Measurements from ENCODE around the gene TGFBR3.

TGFBR3 gene

DNA sequence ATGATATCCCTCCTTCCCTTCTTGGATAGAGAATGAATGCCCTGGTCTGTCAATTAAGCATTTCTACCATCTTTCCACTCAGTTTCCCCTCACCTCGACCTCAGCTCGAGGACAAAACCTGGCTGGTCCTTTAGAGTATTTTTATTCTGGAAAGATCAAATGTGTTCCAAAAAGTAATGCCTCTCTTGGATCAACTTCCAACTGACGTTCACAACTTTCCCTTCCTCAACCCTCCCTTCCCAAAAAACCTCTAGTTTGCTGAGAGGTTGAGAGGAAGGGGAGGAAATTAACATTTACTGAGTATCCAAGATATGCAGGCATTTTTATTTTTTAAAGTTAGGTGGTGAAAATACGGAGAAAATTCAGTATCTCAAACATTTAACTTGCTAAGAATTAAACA lies 182.9 kb downstream of the TGFBR3 start:
- Histone ChIP-seq H3K4me3 (ENCODE audit: low read length in 2 of 2) (no peak overlapping the region), H3K79me1 (ENCODE audit: low read depth, low read length) (no peaks in the 10 kb centered on the region), H2BK120ac (ENCODE audit: low read depth, low read length) (no peak overlapping the region), H4K8ac (ENCODE audit: low read depth, low read length) (no peak overlapping the region), H3K23ac (ENCODE audit: low read depth, low read length, poor library complexity) (no peak overlapping the region), H3K27ac (replicated peaks; ENCODE audit: low read length) (no peak overlapping the region), H3K9ac (ENCODE audit: low read depth, low read length, poor library complexity) (no peak overlapping the region), H3K9me3 (replicated peaks in 1 of 2; ENCODE audit: control insufficient read depth in 2 of 2, insufficient read depth in 1 of 2, low read depth in 1 of 2, low read length in 2 of 2) (no peaks in the 10 kb centered on the region), H2BK5ac (ENCODE audit: low read length) (no peak overlapping the region), H3K18ac (ENCODE audit: low read length) (no peak overlapping the region), H3K4ac (ENCODE audit: low read length) (no peak overlapping the region), H2AK5ac (ENCODE audit: low read depth, low read length) (no peak overlapping the region), H3K4me2 (ENCODE audit: insufficient read depth, low read length, poor library complexity, severe bottlenecking) (no peak overlapping the region), H3K4me1 (ENCODE audit: control insufficient read depth in 2 of 2, insufficient read depth in 1 of 2, low read depth in 1 of 2, low read length in 2 of 2) (peaks cover 7% of the 10 kb centered on the region in 2 donors), H3K27me3 (ENCODE audit: control insufficient read depth in 3 of 3, insufficient read depth in 3 of 3, low read depth in 1 of 3, low read length in 3 of 3) (no peaks in the 10 kb centered on the region), H2BK15ac (ENCODE audit: low read length) (no peak overlapping the region), H2AFZ (ENCODE audit: low read length) (no peak overlapping the region), H3K36me3 (replicated peaks in 1 of 2; ENCODE audit: control insufficient read depth in 2 of 2, insufficient read depth in 2 of 2, low read length in 2 of 2) (peaks cover 0 to 1% of the 10 kb centered on the region in 2 donors), H4K91ac (ENCODE audit: low read depth, low read length, poor library complexity) (no peak overlapping the region), H3K14ac (ENCODE audit: low read length) (no peak overlapping the region), H2BK12ac (ENCODE audit: low read length) (no peak overlapping the region)
- no CpG with 5 or more reads among the region's 4 CpGs for WGBS, 2 donors (ENCODE audit: extremely low coverage in 2 of 2, insufficient read length in 2 of 2, insufficient replicate concordance in 1 of 2)
- no peak for DNase-seq (ENCODE audit: low spot score)

DNA sequence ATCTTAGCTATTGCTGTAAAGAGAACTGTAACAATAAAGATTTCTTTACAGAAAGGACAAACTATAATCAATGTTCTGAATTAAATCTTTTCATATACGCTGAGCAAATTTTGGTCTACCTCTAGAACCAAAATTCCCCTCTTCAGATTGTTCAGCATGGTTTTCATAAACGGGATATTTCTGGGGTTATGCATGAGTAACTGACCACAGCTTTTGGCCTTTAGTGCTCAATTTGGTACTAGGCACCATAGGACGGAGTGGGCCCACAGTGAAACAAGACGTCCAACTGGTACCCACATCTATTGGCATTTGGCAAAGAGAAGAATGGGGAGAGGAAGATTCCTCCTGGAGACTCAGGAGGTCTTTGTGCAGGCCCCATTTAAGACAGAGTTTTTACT lies 184.5 kb downstream of the TGFBR3 start:
- Histone ChIP-seq H3K27me3 (ENCODE audit: control insufficient read depth in 3 of 3, insufficient read depth in 3 of 3, low read depth in 1 of 3, low read length in 3 of 3) (no peaks in the 10 kb centered on the region), H2AFZ (ENCODE audit: low read length) (no peak overlapping the region), H3K14ac (ENCODE audit: low read length) (no peak overlapping the region), H3K4me1 (ENCODE audit: control insufficient read depth in 2 of 2, insufficient read depth in 1 of 2, low read depth in 1 of 2, low read length in 2 of 2) (peaks cover 7 to 14% of the 10 kb centered on the region in 2 donors), H3K4me3 (ENCODE audit: low read length in 2 of 2) (no peak overlapping the region), H3K9me3 (replicated peaks in 1 of 2; ENCODE audit: control insufficient read depth in 2 of 2, insufficient read depth in 1 of 2, low read depth in 1 of 2, low read length in 2 of 2) (no peaks in the 10 kb centered on the region), H3K23ac (ENCODE audit: low read depth, low read length, poor library complexity) (no peak overlapping the region), H2BK12ac (ENCODE audit: low read length) (no peak overlapping the region), H4K8ac (ENCODE audit: low read depth, low read length) (no peak overlapping the region), H3K18ac (ENCODE audit: low read length) (no peak overlapping the region), H3K27ac (replicated peaks; ENCODE audit: low read length) (no peak overlapping the region), H3K4me2 (ENCODE audit: insufficient read depth, low read length, poor library complexity, severe bottlenecking) (no peak overlapping the region), H4K91ac (ENCODE audit: low read depth, low read length, poor library complexity) (no peak overlapping the region), H3K4ac (ENCODE audit: low read length) (no peak overlapping the region), H3K9ac (ENCODE audit: low read depth, low read length, poor library complexity) (no peak overlapping the region), H2AK5ac (ENCODE audit: low read depth, low read length) (no peak overlapping the region), H2BK120ac (ENCODE audit: low read depth, low read length) (no peak overlapping the region), H3K36me3 (replicated peaks in 1 of 2; ENCODE audit: control insufficient read depth in 2 of 2, insufficient read depth in 2 of 2, low read length in 2 of 2) (no peaks in the 10 kb centered on the region), H2BK5ac (ENCODE audit: low read length) (no peak overlapping the region), H2BK15ac (ENCODE audit: low read length) (no peak overlapping the region), H3K79me1 (ENCODE audit: low read depth, low read length) (no peaks in the 10 kb centered on the region)
- no peak for DNase-seq (ENCODE audit: low spot score)
- no CpG with 5 or more reads among the region's 4 CpGs for WGBS, 2 donors (ENCODE audit: extremely low coverage in 2 of 2, insufficient read length in 2 of 2, insufficient replicate concordance in 1 of 2)

GRCh38 chr1:91700771-91701471 lies 185.0 kb downstream of the TGFBR3 start:
- Histone ChIP-seq H3K9ac (ENCODE audit: low read depth, low read length, poor library complexity) (no peak overlapping the region), H3K23ac (ENCODE audit: low read depth, low read length, poor library complexity) (no peak overlapping the region), H3K14ac (ENCODE audit: low read length) (no peak overlapping the region), H2BK120ac (ENCODE audit: low read depth, low read length) (no peak overlapping the region), H3K27me3 (ENCODE audit: control insufficient read depth in 3 of 3, insufficient read depth in 3 of 3, low read depth in 1 of 3, low read length in 3 of 3) (no peaks in the 10 kb centered on the region), H2BK5ac (ENCODE audit: low read length) (no peak overlapping the region), H3K4me2 (ENCODE audit: insufficient read depth, low read length, poor library complexity, severe bottlenecking) (no peak overlapping the region), H3K4ac (ENCODE audit: low read length) (no peak overlapping the region), H3K36me3 (replicated peaks in 1 of 2; ENCODE audit: control insufficient read depth in 2 of 2, insufficient read depth in 2 of 2, low read length in 2 of 2) (no peaks in the 10 kb centered on the region), H3K4me3 (ENCODE audit: low read length in 2 of 2) (no peak overlapping the region), H3K9me3 (replicated peaks in 1 of 2; ENCODE audit: control insufficient read depth in 2 of 2, insufficient read depth in 1 of 2, low read depth in 1 of 2, low read length in 2 of 2) (no peaks in the 10 kb centered on the region), H3K4me1 (ENCODE audit: control insufficient read depth in 2 of 2, insufficient read depth in 1 of 2, low read depth in 1 of 2, low read length in 2 of 2) (peaks cover 4 to 10% of the 10 kb centered on the region in 2 donors), H2AFZ (ENCODE audit: low read length) (no peak overlapping the region), H4K8ac (ENCODE audit: low read depth, low read length) (no peak overlapping the region), H2AK5ac (ENCODE audit: low read depth, low read length) (no peak overlapping the region), H3K27ac (replicated peaks; ENCODE audit: low read length) (no peak overlapping the region), H3K18ac (ENCODE audit: low read length) (no peak overlapping the region), H2BK15ac (ENCODE audit: low read length) (no peak overlapping the region), H2BK12ac (ENCODE audit: low read length) (no peak overlapping the region), H3K79me1 (ENCODE audit: low read depth, low read length) (no peaks in the 10 kb centered on the region), H4K91ac (ENCODE audit: low read depth, low read length, poor library complexity) (no peak overlapping the region)
- no peak for DNase-seq (ENCODE audit: low spot score)
- WGBS, 2 donors (ENCODE audit: extremely low coverage in 2 of 2, insufficient read length in 2 of 2, insufficient replicate concordance in 1 of 2): no CpG with 5 or more reads among the region's 8 CpGs

GRCh38 chr1:91700332-91700731 lies 185.6 kb downstream of the TGFBR3 start:
- no peak overlapping the region for H2AK5ac ChIP-seq (ENCODE audit: low read depth, low read length)
- H3K4me2 ChIP-seq (ENCODE audit: insufficient read depth, low read length, poor library complexity, severe bottlenecking): no peak overlapping the region
- no peak overlapping the region for H3K27ac ChIP-seq (replicated peaks; ENCODE audit: low read length)
- no peak overlapping the region for H2BK5ac ChIP-seq (ENCODE audit: low read length)
- WGBS, 2 donors (ENCODE audit: extremely low coverage in 2 of 2, insufficient read length in 2 of 2, insufficient replicate concordance in 1 of 2): no CpG with 5 or more reads among the region's 2 CpGs
- no peak overlapping the region for H2BK120ac ChIP-seq (ENCODE audit: low read depth, low read length)
- H2BK12ac ChIP-seq (ENCODE audit: low read length): no peak overlapping the region
- no peaks in the 10 kb centered on the region for H3K27me3 ChIP-seq (ENCODE audit: control insufficient read depth in 3 of 3, insufficient read depth in 3 of 3, low read depth in 1 of 3, low read length in 3 of 3)
- H3K18ac ChIP-seq (ENCODE audit: low read length): no peak overlapping the region
- no peaks in the 10 kb centered on the region for H3K9me3 ChIP-seq (replicated peaks in 1 of 2; ENCODE audit: control insufficient read depth in 2 of 2, insufficient read depth in 1 of 2, low read depth in 1 of 2, low read length in 2 of 2)
- H2AFZ ChIP-seq (ENCODE audit: low read length): no peak overlapping the region
- H3K4ac ChIP-seq (ENCODE audit: low read length): no peak overlapping the region
- no peak overlapping the region for H3K23ac ChIP-seq (ENCODE audit: low read depth, low read length, poor library complexity)
- no peak overlapping the region for H3K9ac ChIP-seq (ENCODE audit: low read depth, low read length, poor library complexity)
- DNase-seq (ENCODE audit: low spot score): no peak
- no peak overlapping the region for H3K14ac ChIP-seq (ENCODE audit: low read length)
- no peak overlapping the region for H2BK15ac ChIP-seq (ENCODE audit: low read length)
- no peaks in the 10 kb centered on the region for H3K79me1 ChIP-seq (ENCODE audit: low read depth, low read length)
- no peaks in the 10 kb centered on the region for H3K36me3 ChIP-seq (replicated peaks in 1 of 2; ENCODE audit: control insufficient read depth in 2 of 2, insufficient read depth in 2 of 2, low read length in 2 of 2)
- H3K4me3 ChIP-seq (ENCODE audit: low read length in 2 of 2): no peak overlapping the region
- H3K4me1 ChIP-seq (ENCODE audit: control insufficient read depth in 2 of 2, insufficient read depth in 1 of 2, low read depth in 1 of 2, low read length in 2 of 2): peaks cover 4 to 8% of the 10 kb centered on the region in 2 donors
- no peak overlapping the region for H4K8ac ChIP-seq (ENCODE audit: low read depth, low read length)
- H4K91ac ChIP-seq (ENCODE audit: low read depth, low read length, poor library complexity): no peak overlapping the region

Measured in neuronal stem cell (in vitro differentiated cells).